Measurements from ENCODE around the gene CACYBP. TPM values are rescaled to one million over a fixed set of nuclear protein-coding genes. Genes with fewer than 3 reads are reported as not detected.

Gene CACYBP
- total RNA-seq, 1 experiment from 2014 or later, result 202 TPM

- H3K56ac ChIP-seq (ENCODE audit: insufficient read length, low read depth, low read length), result no peak overlapping the region
These were observed 11.2 kb upstream of the CACYBP start for GRCh38 chr1:174988539-174988938.

More at GRCh38 chr1:174988539-174988938, 11.2 kb upstream of the CACYBP start:
- Histone ChIP-seq H3K79me1 (ENCODE audit: insufficient read depth, low read depth, low read length, poor library complexity, severe bottlenecking) (no peaks in the 10 kb centered on the region), H2BK5ac (ENCODE audit: insufficient read length, low read length) (no peak overlapping the region), H4K8ac (replicated peaks; ENCODE audit: insufficient read length, low read depth, low read length) (no peak overlapping the region), H3K18ac (ENCODE audit: insufficient read length, low read depth, low read length) (no peak overlapping the region), H3K4ac (ENCODE audit: low read depth, low read length) (no peak overlapping the region), H3K23me2 (ENCODE audit: insufficient read length, low read depth, low read length, poor library complexity, severe bottlenecking) (no peaks in the 10 kb centered on the region), H2BK15ac (ENCODE audit: low read depth, low read length) (no peak overlapping the region), H3K4me2 (ENCODE audit: insufficient read depth, insufficient read length, low read length) (no peak overlapping the region), H2BK120ac (ENCODE audit: low read depth, low read length, poor library complexity, severe bottlenecking) (no peak overlapping the region), H3K9me3 (ENCODE audit: control insufficient read depth, low read depth, low read length) (no peaks in the 10 kb centered on the region), H3K23ac (ENCODE audit: insufficient read length, low read depth, low read length) (no peak overlapping the region), H3K14ac (ENCODE audit: insufficient read depth, low read length) (no peak overlapping the region), H4K20me1 (ENCODE audit: control insufficient read depth, insufficient read depth, insufficient read length) (no peaks in the 10 kb centered on the region), H3K9ac (ENCODE audit: extremely low read depth, insufficient read length, low read length) (no peak overlapping the region), H2AFZ (ENCODE audit: low read length) (no peak overlapping the region), H3K4me1 (ENCODE audit: insufficient read depth, low read length) (no peaks in the 10 kb centered on the region), H2AK5ac (ENCODE audit: insufficient read length, low read length) (no peak overlapping the region), H3K27me3 (ENCODE audit: insufficient read depth, low read length) (no peaks in the 10 kb centered on the region), H2BK12ac (ENCODE audit: insufficient read length, low read depth, low read length) (no peak overlapping the region), H4K91ac (ENCODE audit: insufficient read length, low read depth, low read length) (no peak overlapping the region), H3T11ph (ENCODE audit: low read length) (no peak overlapping the region), H3K79me2 (ENCODE audit: insufficient read depth, low read length) (no peaks in the 10 kb centered on the region), H2BK20ac (ENCODE audit: low read depth, low read length, poor library complexity, severe bottlenecking) (no peak overlapping the region), H4K5ac (ENCODE audit: insufficient read length, low read depth, low read length) (no peak overlapping the region), H3K27ac (ENCODE audit: insufficient read length, low read depth, low read length) (no peak overlapping the region)
- TF ChIP-seq CTCF (conservative IDR thresholded peaks at IDR 0.05), result no peak
- Mint-ChIP-seq H3K4me3 (no peak overlapping the region), H3K9me3 (no peaks in the 10 kb centered on the region), H3K27me3 (ENCODE audit: low read depth) (no peaks in the 10 kb centered on the region; the same call in 1 of the 2 replicates), H3K36me3 (ENCODE audit: insufficient read depth in 1 of 3, low read depth in 3 of 3) (peaks cover 29 to 85% (median 76%) of the 10 kb centered on the region in 3 experiments; a peak in 6 of 7 replicates), H3K27ac (peak overlapping the region in 1 of 3 experiments; percentile 69; a peak in 2 of 7 replicates), H3K4me1 (no peaks in the 10 kb centered on the region)
- no peak for DNase-seq

Measured in H9 (cell line).